Heart left ventricle (tissue), 16 donors: ENCODE data around the gene USP32. TPM values are rescaled to one million over a fixed set of nuclear protein-coding genes. Genes with fewer than 3 reads are reported as not detected.

Experiments
- ATAC-seq, 4 donors: fragments of 200-7000 bp; cut with Tn5 transposase; one replicate each; pipeline ENCODE4 v1.9.1; 2020 to 2022; ENCODE audit warnings: moderate library complexity in 4 of 4, mild to moderate bottlenecking in 3 of 4, moderate number of reproducible peaks in 1 of 4
- DNase-seq, 5 donors: peaks; one replicate each; pipeline ENCODE4 v3.0.0-alpha.2; 2020
- H3K27ac ChIP-seq, 12 donors: fragments of 200-600 bp; sonication (generic) in 4 of 12; one replicate each; pipeline versions ENCODE4 v1.5.0 to v1.8.0; 2016 to 2022; ENCODE audit warnings: mild to moderate bottlenecking in 2 of 12
- H3K27me3 ChIP-seq, 9 donors: fragments of 200-600 bp; sonication (generic) in 2 of 9; one replicate each; pipeline versions ENCODE4 v1.5.1 to v1.8.0; 2016 to 2022; ENCODE audit warnings: mild to moderate bottlenecking in 3 of 9
- H3K36me3 ChIP-seq, 9 donors: fragments of 200-600 bp; sonication (generic) in 2 of 9; one replicate each; pipeline versions ENCODE4 v1.5.0 to v1.8.0; 2018 to 2022; ENCODE audit warnings: mild to moderate bottlenecking in 2 of 9
- H3K4me1 ChIP-seq, 12 donors: fragments of 200-600 bp; sonication (generic) in 4 of 12; one replicate each; pipeline versions ENCODE4 v1.5.0 to v1.8.0; 2016 to 2022; ENCODE audit warnings: mild to moderate bottlenecking in 3 of 12
- H3K4me3 ChIP-seq, 12 donors: fragments of 200-600 bp; sonication (generic) in 4 of 12; one replicate each; pipeline versions ENCODE4 v1.5.0 to v1.8.0; 2017 to 2022; ENCODE audit warnings: mild to moderate bottlenecking in 9 of 12, moderate library complexity in 4 of 12
- H3K9me3 ChIP-seq, 12 donors: fragments of 200-600 bp; sonication (generic) in 4 of 12; one replicate each; pipeline versions ENCODE4 v1.5.0 to v1.8.0; 2016 to 2022; ENCODE audit warnings: mild to moderate bottlenecking in 1 of 12
- CTCF ChIP-seq, 12 donors: fragments of 200-600 bp; sonication (generic) in 4 of 12; IDR thresholded peaks; one replicate each; pipeline versions ENCODE4 v1.5.0 to v1.8.0; 2018 to 2022; ENCODE audit warnings: antibody characterized with exemption in 12 of 12, mild to moderate bottlenecking in 5 of 12
- POLR2A ChIP-seq, 2 donors: fragments of 450-650 bp; IDR thresholded peaks; one replicate each; pipeline ENCODE4 v1.6.1; 2017; ENCODE audit warnings: antibody characterized with exemption in 2 of 2, mild to moderate bottlenecking in 2 of 2, moderate library complexity in 2 of 2
- WGBS, 4 donors: extraction: QIAGEN DNeasy Blood & Tissue Kit in 2 of 4; methylation state at CpG; one replicate each; pipeline versions ENCODE4 v1.1.5 to v1.1.7; 2013 to 2018; 5-methylcytosine and 5-hydroxymethylcytosine counted together
- intact Hi-C, 10 donors: fragments of 100-400 bp; cut with DNase I; formaldehyde crosslinking; loops; one replicate each; pipeline versions ENCODE4 v1.11.1 to v1.14.2; 2022
- polyA plus RNA-seq, 2 donors: library from polyadenylated mRNA; stranded (reverse); fragments of 200-250 nt; gene quantifications; one replicate each; pipeline ENCODE4 v1.2.3, GENCODE V29; 2013
- total RNA-seq, 9 donors: library from RNA; depleted of rRNA in 2 of 9; stranded (reverse); fragments of >200 nt in 2 of 9; fragmentation: NEBNext Ultra II Directional in 3 of 9; extraction: Animal tissue kit (Norgen Biotek cat#: 25700) in 3 of 9; gene quantifications; one replicate each; pipeline versions ENCODE4 v1.1.0 to v1.2.4, GENCODE V29; 2016 to 2023
- donor health status: ischemic (EF 13 %, LVEDD 7.1; RV severe dilation, severe dysfunction).
- donor health status: healthy with polysubstance abuse.
- donor health status: DM: no; HTN: yes; CAD: no.
- donor health status: DM: no; HTN: no; CAD: no.
- donor health status: ischemic (EF 25% LVEDD 6.9; RV normal size, moderate dysfunction).
- donor health status: ischemic (EF 25% LVEDD 5.7; RV mildly dilated, moderate dysfunction).
- donor health status: healthy.
- donor health status: DM: yes; HTN: yes; CAD: no.
- donor health status: ischemic (EF 35%, LVEDD 5.7; RV mildly dilated, moderate dysfunction).
- donor health status: nonischemic (EF 11% LVEDD 7.7; RV severe dilation, severe dysfunction).
- donor health status: DM: yes; HTN: yes; CAD: no.
- donor health status: PGD.
- donor health status: ischemic (EF 29% LVEDD 5.4; RV normal size, mild dysfunction).
- donor health status: nonischemic (EF 23%, LVEDD 6.1; RV moderate dilation, normal function).

USP32 gene
- total and polyA plus RNA-seq, 11 donors: 9.8 to 50.0 (median 30.3) TPM

- Histone ChIP-seq H3K27me3 (no peaks in the 10 kb centered on the region), H3K36me3 (peaks cover 0 to 14% (median 0%) of the 10 kb centered on the region in 9 donors), H3K27ac (no peak overlapping the region), H3K4me1 (peaks cover 0 to 22% (median 7%) of the 10 kb centered on the region in 12 donors), H3K9me3 (no peaks in the 10 kb centered on the region), H3K4me3 (no peak overlapping the region)
- no peak for ATAC-seq
- DNase-seq: no peak
- WGBS, 4 donors: 84 to 94% (median 90%) methylated on average over 3 of the region's 3 CpGs
- TF ChIP-seq CTCF (IDR thresholded peaks at IDR 0.05) (no peak), POLR2A (IDR thresholded peaks at IDR 0.05) (no peak)
- intact Hi-C loops: loop anchor here in 1 of 10 donors (10.0 kb wide), 1 partner anchor 304 kb away; no protein-coding TSS in a partner anchor
Observed at GRCh38 chr17:60130466-60130865, 261.5 kb downstream of the USP32 start.

- no peak overlapping the region for H3K27ac ChIP-seq
- intact Hi-C loops: no loop called here
- H3K27me3 ChIP-seq: no peaks in the 10 kb centered on the region
- 91 to 98% (median 95%) methylated on average over 4 of the region's 4 CpGs for WGBS, 4 donors
- peaks cover 0 to 14% (median 0%) of the 10 kb centered on the region in 9 donors for H3K36me3 ChIP-seq
- ATAC-seq: no peak
- no peak overlapping the region for H3K4me3 ChIP-seq
- no peak for DNase-seq
- H3K9me3 ChIP-seq: no peaks in the 10 kb centered on the region
- TF ChIP-seq POLR2A (IDR thresholded peaks at IDR 0.05) (no peak), CTCF (IDR thresholded peaks at IDR 0.05) (no peak)
- peaks cover 0 to 14% (median 1%) of the 10 kb centered on the region in 12 donors for H3K4me1 ChIP-seq
Observed at GRCh38 chr17:60129164-60129563, 262.8 kb downstream of the USP32 start.

Other genes starting within 250 kb of the USP32 start
- 10 to 100 TPM; 12.4 to 20.4 (median 17.1) TPM for gene CA4, start 242.2 kb downstream of the USP32 start, total RNA-seq
- gene CA4, start 242.2 kb downstream of the USP32 start, polyA plus RNA-seq: 10 to 100 TPM; 21.0 to 54.0 TPM
- gene CHCT1, start 30.4 kb upstream of the USP32 start, total RNA-seq: under 1 TPM in 1 of 9 donors, not detected in 8; 0.27 TPM
- gene CHCT1, start 30.4 kb upstream of the USP32 start, polyA plus RNA-seq: not detected
- gene APPBP2, start 134.1 kb upstream of the USP32 start, total RNA-seq: 10 to 100 TPM in 8 of 9 donors, 1 to 10 TPM in 1; 9.9 to 28.7 (median 20.0) TPM
- 1 to 10 TPM; 2.5 to 9.6 TPM for gene APPBP2, start 134.1 kb upstream of the USP32 start, polyA plus RNA-seq
- 10 to 100 TPM in 2 of 9 donors, 1 to 10 TPM in 7; 6.2 to 11.4 (median 7.7) TPM for gene PPM1D, start 208.1 kb upstream of the USP32 start, total RNA-seq
- gene PPM1D, start 208.1 kb upstream of the USP32 start, polyA plus RNA-seq: 1 to 10 TPM; 1.9 to 6.4 TPM